Measurements from ENCODE around the gene FHIT. TPM values are rescaled to one million over a fixed set of nuclear protein-coding genes. Genes with fewer than 3 reads are reported as not detected.

Gene FHIT
- total RNA-seq, 1 donor from 2014 or later: 23.8 TPM

GRCh38 chr3:61108247-61109019 lies 142.8 kb downstream of the FHIT start:
- H3K4me3 Mint-ChIP-seq: no peak overlapping the region
- intact Hi-C loops (cut with micrococcal nuclease): no loop called here
- H3K27ac Mint-ChIP-seq: no peak overlapping the region
- no peaks in the 10 kb centered on the region for H3K27me3 Mint-ChIP-seq
- H3K36me3 Mint-ChIP-seq (ENCODE audit: low read depth): no peaks in the 10 kb centered on the region
- peaks cover 14% of the 10 kb centered on the region for H3K4me1 Mint-ChIP-seq
- no peak for DNase-seq
- H3K9me3 Mint-ChIP-seq: peaks cover 12% of the 10 kb centered on the region

- Mint-ChIP-seq H3K4me1 (no peaks in the 10 kb centered on the region), H3K27me3 (peaks cover 3% of the 10 kb centered on the region), H3K36me3 (ENCODE audit: low read depth) (no peaks in the 10 kb centered on the region), H3K27ac (no peak overlapping the region), H3K4me3 (no peak overlapping the region), H3K9me3 (no peaks in the 10 kb centered on the region)
- intact Hi-C loops (cut with micrococcal nuclease): no loop called here
- DNase-seq: no peak
These were observed 156.6 kb downstream of the FHIT start for GRCh38 chr3:61094608-61095007.

- Mint-ChIP-seq H3K27ac (no peak overlapping the region), H3K9me3 (no peaks in the 10 kb centered on the region), H3K36me3 (ENCODE audit: low read depth) (no peaks in the 10 kb centered on the region), H3K4me1 (no peaks in the 10 kb centered on the region), H3K27me3 (peaks cover 2% of the 10 kb centered on the region), H3K4me3 (no peak overlapping the region)
- no peak for DNase-seq
- intact Hi-C loops (cut with micrococcal nuclease): no loop called here
These were observed 157.9 kb downstream of the FHIT start for GRCh38 chr3:61093364-61093763.

GRCh38 chr3:61092870-61093269 lies 158.4 kb downstream of the FHIT start:
- Mint-ChIP-seq H3K27me3 (peaks cover 2% of the 10 kb centered on the region), H3K9me3 (no peaks in the 10 kb centered on the region), H3K36me3 (ENCODE audit: low read depth) (no peaks in the 10 kb centered on the region), H3K27ac (no peak overlapping the region), H3K4me3 (no peak overlapping the region), H3K4me1 (no peaks in the 10 kb centered on the region)
- DNase-seq: no peak
- intact Hi-C loops (cut with micrococcal nuclease): no loop called here

GRCh38 chr3:61090389-61091169 lies 160.7 kb downstream of the FHIT start:
- DNase-seq: no peak
- Mint-ChIP-seq H3K9me3 (peaks cover 4% of the 10 kb centered on the region), H3K27ac (no peak overlapping the region), H3K27me3 (peaks cover 4% of the 10 kb centered on the region), H3K4me3 (no peak overlapping the region), H3K4me1 (no peaks in the 10 kb centered on the region), H3K36me3 (ENCODE audit: low read depth) (no peaks in the 10 kb centered on the region)
- intact Hi-C loops (cut with micrococcal nuclease): no loop called here

GRCh38 chr3:61087465-61087864 lies 163.8 kb downstream of the FHIT start:
- Mint-ChIP-seq H3K27me3 (peaks cover 4% of the 10 kb centered on the region), H3K27ac (no peak overlapping the region), H3K9me3 (peaks cover 4% of the 10 kb centered on the region), H3K4me1 (no peaks in the 10 kb centered on the region), H3K36me3 (ENCODE audit: low read depth) (no peaks in the 10 kb centered on the region), H3K4me3 (no peak overlapping the region)
- intact Hi-C loops (cut with micrococcal nuclease): no loop called here
- no peak for DNase-seq

GRCh38 chr3:61081554-61081953 lies 169.7 kb downstream of the FHIT start:
- H3K27ac Mint-ChIP-seq: no peak overlapping the region
- no peak for DNase-seq
- intact Hi-C loops (cut with micrococcal nuclease): no loop called here
- no peaks in the 10 kb centered on the region for H3K4me1 Mint-ChIP-seq
- H3K36me3 Mint-ChIP-seq (ENCODE audit: low read depth): no peaks in the 10 kb centered on the region
- H3K4me3 Mint-ChIP-seq: no peak overlapping the region
- H3K9me3 Mint-ChIP-seq: no peaks in the 10 kb centered on the region
- no peaks in the 10 kb centered on the region for H3K27me3 Mint-ChIP-seq

GRCh38 chr3:61080737-61081445 lies 170.4 kb downstream of the FHIT start:
- Mint-ChIP-seq H3K9me3 (no peaks in the 10 kb centered on the region), H3K4me3 (no peak overlapping the region)

GRCh38 chr3:61078048-61078752 lies 173.1 kb downstream of the FHIT start:
- DNase-seq: no peak
- intact Hi-C loops (cut with micrococcal nuclease): no loop called here
- Mint-ChIP-seq H3K4me3 (no peak overlapping the region), H3K9me3 (no peaks in the 10 kb centered on the region), H3K4me1 (no peaks in the 10 kb centered on the region), H3K36me3 (ENCODE audit: low read depth) (no peaks in the 10 kb centered on the region), H3K27me3 (no peaks in the 10 kb centered on the region), H3K27ac (no peak overlapping the region)

More at GRCh38 chr3:61080737-61081445, 170.4 kb downstream of the FHIT start:
- no peak for DNase-seq
- intact Hi-C loops (cut with micrococcal nuclease): no loop called here
- no peaks in the 10 kb centered on the region for H3K27me3 Mint-ChIP-seq
- H3K27ac Mint-ChIP-seq: no peak overlapping the region
- H3K4me1 Mint-ChIP-seq: no peaks in the 10 kb centered on the region
- no peaks in the 10 kb centered on the region for H3K36me3 Mint-ChIP-seq (ENCODE audit: low read depth)

GRCh38 chr3:61077551-61077950 lies 173.7 kb downstream of the FHIT start:
- H3K4me1 Mint-ChIP-seq: no peaks in the 10 kb centered on the region
- no peaks in the 10 kb centered on the region for H3K27me3 Mint-ChIP-seq
- no peak overlapping the region for H3K4me3 Mint-ChIP-seq

GRCh38 chr3:61074783-61075182 lies 176.5 kb downstream of the FHIT start:
- Mint-ChIP-seq H3K36me3 (ENCODE audit: low read depth) (no peaks in the 10 kb centered on the region), H3K27ac (no peak overlapping the region), H3K4me3 (no peak overlapping the region), H3K9me3 (no peaks in the 10 kb centered on the region), H3K4me1 (no peaks in the 10 kb centered on the region), H3K27me3 (no peaks in the 10 kb centered on the region)
- intact Hi-C loops (cut with micrococcal nuclease): no loop called here
- DNase-seq: no peak

More at GRCh38 chr3:61077551-61077950, 173.7 kb downstream of the FHIT start:
- intact Hi-C loops (cut with micrococcal nuclease): no loop called here
- no peaks in the 10 kb centered on the region for H3K36me3 Mint-ChIP-seq (ENCODE audit: low read depth)
- no peak overlapping the region for H3K27ac Mint-ChIP-seq
- DNase-seq: no peak
- no peaks in the 10 kb centered on the region for H3K9me3 Mint-ChIP-seq

GRCh38 chr3:61073566-61074165 lies 177.6 kb downstream of the FHIT start:
- H3K4me3 Mint-ChIP-seq: no peak overlapping the region
- no peaks in the 10 kb centered on the region for H3K27me3 Mint-ChIP-seq

GRCh38 chr3:61068084-61068483 lies 183.2 kb downstream of the FHIT start:
- Mint-ChIP-seq H3K9me3 (no peaks in the 10 kb centered on the region), H3K4me3 (no peak overlapping the region), H3K27me3 (no peaks in the 10 kb centered on the region), H3K4me1 (no peaks in the 10 kb centered on the region), H3K27ac (no peak overlapping the region), H3K36me3 (ENCODE audit: low read depth) (no peaks in the 10 kb centered on the region)
- intact Hi-C loops (cut with micrococcal nuclease): no loop called here
- DNase-seq: no peak

More at GRCh38 chr3:61073566-61074165, 177.6 kb downstream of the FHIT start:
- no peaks in the 10 kb centered on the region for H3K36me3 Mint-ChIP-seq (ENCODE audit: low read depth)
- no peaks in the 10 kb centered on the region for H3K9me3 Mint-ChIP-seq
- no peaks in the 10 kb centered on the region for H3K4me1 Mint-ChIP-seq
- H3K27ac Mint-ChIP-seq: no peak overlapping the region
- intact Hi-C loops (cut with micrococcal nuclease): no loop called here
- no peak for DNase-seq
